Activated CD4-positive, alpha-beta T cell treated with anti-CD3 and anti-CD28 coated beads, Interleukin-10, Interleukin-2, amounts not matched to agents 100 ng/mL and 50 ng/mL, durations not matched to agents 16 hours and 8 hours (primary cell): ENCODE data around the gene EFCAB8.

Experiments
- DNase-seq: peaks from one replicate; pipeline ENCODE4 v3.0.0-alpha.2; 2020

Gene EFCAB8

GRCh38 chr20:32858701-32859372 is at the start of gene EFCAB8:
Gene EFCAB8 (plus strand): TSS chr20:32858923. CDS start chr20:32863793, 4,870 bp downstream.
- DNase-seq, result no peak

GRCh38 chr20:32809907-32810306 is 48.8 kb upstream of the EFCAB8 start:
- DNase-seq, result no peak

- DNase-seq, result no peak
Measured at GRCh38 chr20:32810941-32811340, 47.8 kb upstream of the EFCAB8 start.

GRCh38 chr20:32811886-32812285 is 46.8 kb upstream of the EFCAB8 start:
- DNase-seq, result no peak

GRCh38 chr20:32819992-32820697 is 38.6 kb upstream of the EFCAB8 start:
- DNase-seq, result peak; percentile 84

- no peak for DNase-seq
Measured at GRCh38 chr20:32820698-32821377, 37.9 kb upstream of the EFCAB8 start.

GRCh38 chr20:32822225-32822624 is 36.5 kb upstream of the EFCAB8 start:
- DNase-seq, result no peak

GRCh38 chr20:32823078-32823477 is 35.6 kb upstream of the EFCAB8 start:
- DNase-seq, result peak; percentile 42

GRCh38 chr20:32823737-32824588 is 34.8 kb upstream of the EFCAB8 start:
- no peak for DNase-seq

GRCh38 chr20:32828029-32828680 is 30.6 kb upstream of the EFCAB8 start:
- DNase-seq, result no peak

GRCh38 chr20:32829311-32830005 is 29.3 kb upstream of the EFCAB8 start:
- DNase-seq, result no peak

GRCh38 chr20:32830437-32830836 is 28.3 kb upstream of the EFCAB8 start:
- DNase-seq, result no peak

- DNase-seq, result no peak
Measured at GRCh38 chr20:32831982-32832381, 26.7 kb upstream of the EFCAB8 start.

GRCh38 chr20:32832664-32833063 is 26.1 kb upstream of the EFCAB8 start:
- peak; percentile 19 for DNase-seq

GRCh38 chr20:32834972-32835371 is 23.8 kb upstream of the EFCAB8 start:
- DNase-seq, result no peak

- DNase-seq, result no peak
Measured at GRCh38 chr20:32837157-32837556, 21.6 kb upstream of the EFCAB8 start.

GRCh38 chr20:32839227-32839981 is 19.3 kb upstream of the EFCAB8 start:
- DNase-seq, result peak; percentile 88

- DNase-seq, result peak; percentile 30
Measured at GRCh38 chr20:32839982-32840285, 18.8 kb upstream of the EFCAB8 start.

- DNase-seq, result no peak
Measured at GRCh38 chr20:32841174-32841573, 17.5 kb upstream of the EFCAB8 start.

GRCh38 chr20:32841632-32842031 is 17.1 kb upstream of the EFCAB8 start:
- DNase-seq, result no peak
